ENCODE measurements around the gene MICAL2.

Gene MICAL2

DNA sequence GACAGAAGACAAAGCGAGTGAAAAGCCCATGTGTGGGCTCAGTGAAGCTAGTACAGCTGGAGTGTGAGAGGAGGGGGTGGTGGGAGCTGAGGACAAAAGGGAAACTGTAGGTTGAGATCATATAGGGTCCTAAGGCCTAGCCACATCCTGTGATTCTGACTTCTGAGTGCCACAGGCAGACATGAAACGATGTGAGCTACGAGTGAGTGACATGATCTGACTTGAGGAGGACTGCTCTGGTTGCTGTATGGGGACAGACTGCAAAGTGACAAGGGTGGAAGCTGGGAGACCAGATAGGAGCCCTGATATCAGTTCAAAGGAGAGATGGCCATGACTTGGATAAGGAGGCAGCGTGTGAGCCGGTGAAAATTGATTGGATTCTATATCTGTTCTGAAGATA is 85.4 kb downstream of the MICAL2 start:
- no peak for DNase-seq

GRCh38 chr11:12196308-12196707 is 85.9 kb downstream of the MICAL2 start:
- no peak for DNase-seq

DNA sequence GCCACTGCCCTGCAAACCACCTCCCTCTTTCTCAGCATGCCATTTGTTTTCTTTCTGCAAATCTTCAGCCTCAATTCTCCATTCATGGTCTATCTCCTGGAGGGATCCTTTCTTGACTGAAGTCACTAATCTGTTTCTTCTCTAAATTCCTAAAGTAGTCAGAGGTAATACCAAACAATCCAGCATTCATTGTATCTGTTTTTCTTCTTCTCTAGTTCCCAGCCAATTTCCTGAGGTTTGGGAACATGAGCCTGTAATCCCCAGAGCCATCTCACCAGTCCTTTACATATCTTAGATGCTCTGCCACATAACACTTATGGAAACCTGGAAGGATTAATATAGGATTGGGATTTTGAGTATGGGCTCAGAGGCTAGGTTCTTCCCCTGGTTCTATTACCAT is 86.5 kb downstream of the MICAL2 start:
- DNase-seq: no peak

- no peak for DNase-seq
Measured at GRCh38 chr11:12198251-12199222, 88.1 kb downstream of the MICAL2 start.

DNA sequence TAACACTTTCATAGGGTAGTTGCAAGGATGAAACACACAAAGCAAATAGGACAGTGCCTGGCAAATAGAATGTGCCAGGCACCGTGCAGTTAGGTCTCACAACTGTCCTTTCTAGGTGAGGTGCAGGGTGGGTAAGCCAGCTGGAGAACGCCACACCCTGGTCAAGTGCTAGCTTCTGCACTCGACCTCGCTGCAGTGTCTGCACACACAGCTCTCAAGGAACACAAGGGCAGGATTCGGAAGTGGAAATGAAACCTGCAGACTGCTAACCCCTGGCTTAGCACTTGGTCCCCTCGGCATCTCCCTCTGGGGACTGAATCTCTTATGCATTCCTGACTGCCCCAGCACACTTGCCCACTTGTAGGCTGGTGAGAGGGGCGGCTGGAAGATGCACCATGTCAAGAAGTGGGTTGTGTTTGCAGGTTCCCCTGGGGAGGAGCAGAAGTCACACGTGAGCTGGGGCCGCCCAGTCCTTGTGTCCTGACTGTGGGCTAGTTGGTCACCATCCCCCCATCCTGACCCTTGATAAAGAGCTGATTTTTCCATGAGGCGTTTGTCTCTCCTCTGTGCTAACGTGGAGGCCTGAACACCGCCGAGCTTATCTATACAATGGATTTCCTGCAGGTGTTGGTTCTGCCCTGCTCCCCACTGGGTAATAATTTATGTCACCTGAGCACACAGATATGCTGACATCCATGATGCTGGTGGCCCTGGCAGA is 89.0 kb downstream of the MICAL2 start:
- no peak for DNase-seq

DNA sequence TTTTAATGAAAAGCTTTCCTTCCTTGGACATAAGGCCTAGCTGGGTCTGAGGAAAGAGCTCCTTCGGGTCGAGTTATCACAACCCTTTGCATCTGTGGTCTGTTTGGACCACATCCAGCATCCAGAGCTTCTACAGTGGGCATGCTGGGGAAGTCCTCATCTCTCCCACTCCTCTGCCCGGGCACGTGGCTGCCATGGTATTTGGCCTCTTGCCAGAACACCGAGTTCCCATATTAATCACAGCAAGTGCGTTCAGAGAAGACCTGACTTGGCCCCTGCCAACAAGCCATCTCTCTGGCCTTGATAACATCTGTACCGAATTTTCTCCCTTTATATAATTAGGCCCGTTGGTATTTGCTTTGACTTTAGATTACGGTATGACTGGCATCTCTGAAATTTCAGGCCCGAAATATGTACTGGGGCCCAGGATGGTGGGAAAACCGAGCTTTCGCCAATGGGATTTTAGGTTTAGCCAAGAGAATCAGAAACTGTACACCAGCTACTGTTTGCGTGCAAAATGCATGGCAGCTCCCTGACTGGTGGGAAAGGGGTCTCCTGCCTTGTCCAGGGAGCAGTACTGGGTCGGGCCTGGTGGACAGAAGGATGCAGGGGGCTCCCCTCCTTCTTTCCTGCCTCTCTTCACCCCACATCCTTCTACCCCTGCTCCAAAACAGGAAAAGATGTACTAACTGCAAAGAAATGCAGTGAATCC is 90.0 kb downstream of the MICAL2 start:
- DNase-seq: no peak

GRCh38 chr11:12200991-12201985 is 90.9 kb downstream of the MICAL2 start:
- DNase-seq: no peak

- DNase-seq: no peak
Measured at GRCh38 chr11:12202661-12203310, 92.4 kb downstream of the MICAL2 start.

GRCh38 chr11:12204506-12204905 is 94.1 kb downstream of the MICAL2 start:
- no peak for DNase-seq

DNA sequence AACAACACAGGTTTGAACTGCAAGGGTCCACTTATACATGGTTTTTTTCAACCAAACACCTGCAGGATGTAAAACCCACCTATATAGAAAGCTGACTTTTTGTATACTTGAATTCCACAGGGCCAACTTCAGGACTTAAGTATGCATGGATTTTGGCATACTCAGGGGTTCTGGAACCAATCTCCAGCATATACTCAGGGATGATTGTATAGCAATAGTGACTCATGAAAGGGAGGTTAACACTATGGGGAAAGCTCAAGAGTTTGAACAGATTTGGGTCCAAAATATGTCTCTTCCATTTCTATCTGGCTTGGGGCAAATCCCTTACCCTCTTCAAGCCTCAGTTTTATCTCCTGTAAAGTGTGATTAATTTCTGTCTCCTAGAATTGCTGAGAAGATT is 94.9 kb downstream of the MICAL2 start:
- no peak for DNase-seq

- DNase-seq: no peak
Measured at GRCh38 chr11:12206529-12206928, 96.1 kb downstream of the MICAL2 start.

GRCh38 chr11:12207384-12208150 is 97.2 kb downstream of the MICAL2 start:
- no peak for DNase-seq

GRCh38 chr11:12209096-12209495 is 98.7 kb downstream of the MICAL2 start:
- no peak for DNase-seq

GRCh38 chr11:12210200-12210599 is 99.8 kb downstream of the MICAL2 start:
- DNase-seq: no peak

DNA sequence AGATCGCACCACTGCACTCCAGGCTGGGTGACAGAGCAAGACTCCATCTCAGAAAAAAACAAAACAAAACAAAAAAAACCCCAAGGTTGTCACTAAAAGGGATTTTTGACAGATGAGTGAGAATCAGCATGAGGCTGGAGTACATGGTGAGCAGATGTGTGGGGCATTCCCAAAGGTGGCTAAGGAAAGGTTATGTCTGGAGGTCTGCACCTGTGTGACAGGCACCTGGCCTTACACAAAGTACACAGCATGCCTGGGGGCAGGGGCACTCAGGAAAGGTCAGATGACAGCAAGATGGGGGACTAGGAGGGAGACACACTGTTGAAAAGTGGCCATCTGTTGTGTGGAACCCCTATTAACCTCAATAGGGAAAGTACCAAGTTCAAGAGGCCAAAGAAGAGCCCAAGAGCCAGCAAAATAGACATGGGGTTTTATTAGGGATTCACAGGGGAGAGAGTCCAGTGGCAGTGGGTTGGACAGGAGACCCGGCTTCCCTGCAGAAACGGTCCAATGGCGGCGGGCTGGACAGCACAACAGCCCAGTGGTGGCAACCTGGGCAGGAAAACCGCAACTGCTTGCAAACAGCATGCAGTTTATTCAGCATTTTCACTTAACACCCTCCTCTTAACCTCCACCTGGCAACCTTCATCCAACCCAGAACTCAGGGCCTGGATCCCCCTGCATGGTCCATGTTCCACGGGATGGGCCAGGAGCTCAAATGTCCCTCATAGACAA is 101.1 kb downstream of the MICAL2 start:
- DNase-seq: no peak

DNA sequence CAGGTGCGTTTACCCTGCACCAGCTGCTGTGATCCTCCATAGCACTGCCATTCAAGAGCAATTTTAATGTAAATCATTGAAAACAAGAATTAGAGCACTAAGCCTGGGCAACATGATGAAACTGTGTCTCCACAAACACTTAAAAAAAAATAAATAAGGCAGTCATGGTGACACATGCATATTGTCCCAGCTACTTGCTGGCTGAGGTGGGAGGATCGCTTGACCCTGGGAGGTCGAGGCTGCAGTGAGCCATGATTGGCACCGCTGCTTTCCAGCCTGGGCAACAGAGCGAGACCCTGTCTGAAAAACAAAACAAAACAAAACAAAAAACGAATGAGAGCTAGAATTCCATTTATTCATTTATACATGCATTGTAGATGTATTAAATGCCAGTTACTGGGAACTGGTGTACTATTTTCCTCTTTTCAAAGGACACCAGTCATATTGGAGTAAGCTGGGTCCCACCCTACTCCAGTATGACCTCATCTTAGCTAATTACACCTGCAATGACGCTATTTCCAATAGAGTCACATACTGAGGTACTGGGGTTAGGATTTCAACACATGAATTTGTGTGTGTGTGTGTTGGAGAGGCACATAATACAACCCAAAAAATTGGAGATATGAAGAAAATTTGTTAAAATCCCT is 101.9 kb downstream of the MICAL2 start:
- no peak for DNase-seq

DNA sequence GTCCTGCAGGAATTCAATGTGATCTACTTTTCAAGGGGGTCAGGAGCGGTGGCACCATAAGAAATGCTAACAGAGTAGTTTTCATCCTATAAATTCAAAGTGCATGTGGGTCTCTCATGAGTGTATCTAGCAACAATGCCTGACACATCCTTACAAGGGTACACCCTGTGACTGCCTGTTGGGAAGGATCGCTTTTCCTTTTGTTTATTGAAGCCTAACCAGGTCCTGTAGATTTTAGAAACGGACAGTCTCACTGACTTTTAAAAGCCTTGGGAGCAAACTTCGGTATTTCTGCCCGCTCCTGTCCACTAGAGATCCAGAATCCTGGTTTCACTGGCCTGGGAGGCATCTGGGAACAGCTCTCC is 102.4 kb downstream of the MICAL2 start:
- DNase-seq: no peak

DNA sequence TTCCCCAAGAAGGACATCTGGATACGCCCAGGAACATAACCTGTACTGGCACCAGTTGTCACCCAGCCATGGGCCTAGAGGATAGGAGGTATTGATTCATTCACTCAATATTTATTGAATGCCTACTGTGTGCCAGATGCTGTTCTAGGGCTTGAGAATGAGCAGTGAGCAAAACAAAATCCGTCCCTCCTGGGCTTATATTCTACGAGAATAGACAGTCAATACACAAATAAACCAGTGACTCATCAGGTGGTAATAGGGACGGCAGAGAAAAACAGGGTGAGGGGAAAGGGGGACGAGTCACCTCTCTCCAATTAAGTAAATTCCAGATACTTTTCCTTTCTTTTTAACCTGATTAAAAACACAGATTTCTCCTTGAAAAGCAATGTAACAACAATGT is 103.5 kb downstream of the MICAL2 start:
- DNase-seq: no peak

GRCh38 chr11:12214751-12215150 is 104.4 kb downstream of the MICAL2 start:
- DNase-seq: no peak

- peak; percentile 19 for DNase-seq
Measured at GRCh38 chr11:12215181-12215593, 104.8 kb downstream of the MICAL2 start.

All from retina (tissue), 1 donor.